Renal cortical epithelial cell (primary cell): Measurements from ENCODE around the gene SGCE. TPM values are rescaled to one million over a fixed set of nuclear protein-coding genes. Genes with fewer than 3 reads are reported as not detected.

ENCODE experiments used
- DNase-seq: peaks from one replicate; pipeline ENCODE4 v3.0.0-alpha.2; 2011; ENCODE audit warnings: low read depth
- total RNA-seq: library from RNA; depleted of rRNA; stranded (reverse); fragments of >200 nt; gene quantifications from 2 replicates; pipeline ENCODE4 v1.2.3, GENCODE V29; 2014

SGCE gene
- total RNA-seq, 1 donor from 2014 or later: 129 TPM

GRCh38 chr7:94621120-94621519 is 34.8 kb downstream of the SGCE start:
- no peak for DNase-seq

- peak; percentile 96 for DNase-seq
These were observed 35.2 kb downstream of the SGCE start for GRCh38 chr7:94620703-94621118.

GRCh38 chr7:94618126-94618525 is 37.8 kb downstream of the SGCE start:
- no peak for DNase-seq

- no peak for DNase-seq
These were observed 39.1 kb downstream of the SGCE start for GRCh38 chr7:94616855-94617254.

- no peak for DNase-seq
These were observed 40.3 kb downstream of the SGCE start for GRCh38 chr7:94615666-94616065.

- DNase-seq: no peak
These were observed 43.3 kb downstream of the SGCE start for GRCh38 chr7:94612661-94613060.

GRCh38 chr7:94612253-94612652 is 43.7 kb downstream of the SGCE start:
- DNase-seq: no peak

- DNase-seq: no peak
These were observed 46.4 kb downstream of the SGCE start for GRCh38 chr7:94609561-94609960.

GRCh38 chr7:94605031-94605430 is 50.9 kb downstream of the SGCE start:
- DNase-seq: no peak

- no peak for DNase-seq
These were observed 53.8 kb downstream of the SGCE start for GRCh38 chr7:94602181-94602580.

- DNase-seq: no peak
These were observed 55.7 kb downstream of the SGCE start for GRCh38 chr7:94600267-94600666.

GRCh38 chr7:94595717-94596116 is 60.2 kb downstream of the SGCE start:
- DNase-seq: no peak

GRCh38 chr7:94594882-94595281 is 61.1 kb downstream of the SGCE start:
- no peak for DNase-seq

- DNase-seq: no peak
These were observed 64.8 kb downstream of the SGCE start for GRCh38 chr7:94591176-94591575.

GRCh38 chr7:94590526-94591162 is 65.3 kb downstream of the SGCE start:
- DNase-seq: no peak

- no peak for DNase-seq
These were observed 67.9 kb downstream of the SGCE start for GRCh38 chr7:94588075-94588474.

GRCh38 chr7:94584113-94584512 is 71.8 kb downstream of the SGCE start:
- DNase-seq: peak; percentile 73

GRCh38 chr7:94580601-94581000 is 75.3 kb downstream of the SGCE start:
- DNase-seq: peak; percentile 86

- no peak for DNase-seq
These were observed 76.5 kb downstream of the SGCE start for GRCh38 chr7:94579470-94579869.

GRCh38 chr7:94578614-94579013 is 77.3 kb downstream of the SGCE start:
- DNase-seq: peak; percentile 22

GRCh38 chr7:94577357-94577756 is 78.6 kb downstream of the SGCE start:
- peak; percentile 36 for DNase-seq

- DNase-seq: no peak
These were observed 79.6 kb downstream of the SGCE start for GRCh38 chr7:94576316-94576715.

GRCh38 chr7:94575646-94576045 is 80.3 kb downstream of the SGCE start:
- DNase-seq: no peak

- DNase-seq: no peak
These were observed 84.1 kb downstream of the SGCE start for GRCh38 chr7:94571816-94572215.
